ACC112 (cell line): ENCODE data around the gene MAD1L1.
"Not testable (repeated sequence)": the region's sequence is repeated elsewhere in the genome, so short reads cannot be mapped to it uniquely, and the experiment has no call there.

Experiments used
- H2AFZ ChIP-seq: fragments of 200-600 bp; sonication (generic); one replicate; pipeline ENCODE4 v1.6.0; 2017; ENCODE audit warnings: antibody characterized with exemption, low read length; ENCODE audit not compliant: unreplicated experiment
- H3K27ac ChIP-seq: fragments of 200-600 bp; sonication (generic); 2 replicates; pipeline ENCODE4 v1.5.1; 2014; ENCODE audit warnings: low read depth, mild to moderate bottlenecking, antibody characterized with exemption, low read length, moderate library complexity
- H3K27me3 ChIP-seq: fragments of 200-600 bp; sonication (generic); 2 replicates; pipeline ENCODE4 v1.6.1; 2014; ENCODE audit warnings: mild to moderate bottlenecking, antibody characterized with exemption, low read length, moderate library complexity, mixed read lengths; ENCODE audit not compliant: insufficient read depth
- H3K36me3 ChIP-seq: fragments of 200-600 bp; sonication (generic); 2 replicates; pipeline ENCODE4 v1.6.1; 2016; ENCODE audit warnings: mild to moderate bottlenecking, antibody characterized with exemption, low read length, moderate library complexity, mixed read lengths; ENCODE audit not compliant: insufficient read depth
- H3K4me1 ChIP-seq: fragments of 200-600 bp; sonication (generic); one replicate; pipeline ENCODE4 v1.6.1; 2016; ENCODE audit warnings: low read length, mixed read lengths; ENCODE audit not compliant: insufficient read depth, unreplicated experiment, control insufficient read depth
- H3K4me3 ChIP-seq: fragments of 200-600 bp; sonication (generic); 2 replicates; pipeline ENCODE4 v1.5.1; 2014; ENCODE audit warnings: mild to moderate bottlenecking, low read depth, low read length
- H3K79me2 ChIP-seq: fragments of 200-600 bp; sonication (generic); one replicate; pipeline ENCODE4 v1.6.0; 2016; ENCODE audit warnings: low read length; ENCODE audit not compliant: control insufficient read depth, unreplicated experiment, insufficient read depth

MAD1L1 gene

DNA sequence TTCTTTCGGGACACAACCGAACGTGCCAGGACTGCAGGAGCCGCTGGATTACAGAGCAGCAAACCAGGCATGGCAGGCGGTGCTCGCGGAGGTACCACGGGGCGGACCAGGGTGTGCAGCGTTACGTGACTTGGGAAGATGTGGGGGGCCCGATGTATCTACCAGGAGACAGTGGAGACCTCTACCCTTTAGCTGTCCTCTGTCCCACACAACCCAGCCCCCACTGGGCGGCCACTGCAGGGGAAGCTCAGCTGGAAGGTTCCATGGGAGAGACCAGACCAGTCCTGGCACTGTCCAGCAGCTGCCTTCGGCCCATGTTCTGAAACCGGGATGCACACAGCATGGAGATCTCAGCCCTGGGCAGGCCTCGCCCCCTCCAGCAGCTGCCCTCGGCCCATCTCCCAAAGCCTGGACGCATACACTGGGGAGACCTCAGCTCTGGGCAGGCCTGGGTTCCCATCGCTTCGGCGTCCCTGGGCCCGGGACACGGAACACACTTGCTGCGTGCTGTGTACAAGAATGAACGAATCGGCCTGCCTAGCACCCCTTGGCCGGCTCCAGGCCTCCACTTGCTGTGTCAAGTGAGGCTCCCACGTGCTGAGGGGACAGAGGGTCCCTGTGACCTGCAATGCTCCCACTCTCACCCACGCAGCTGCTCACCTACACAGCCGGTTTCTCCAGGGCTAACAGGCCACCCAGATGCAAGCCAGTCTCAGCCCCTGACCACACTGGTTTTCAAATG, 385.3 kb downstream of the MAD1L1 start:
- H3K4me1 ChIP-seq = no peaks in the 10 kb centered on the region
- H3K27ac ChIP-seq = no peak overlapping the region
- H3K79me2 ChIP-seq = no peaks in the 10 kb centered on the region
- no peak overlapping the region for H2AFZ ChIP-seq
- no peaks in the 10 kb centered on the region for H3K36me3 ChIP-seq
- no peak overlapping the region for H3K4me3 ChIP-seq
- no peaks in the 10 kb centered on the region for H3K27me3 ChIP-seq

DNA sequence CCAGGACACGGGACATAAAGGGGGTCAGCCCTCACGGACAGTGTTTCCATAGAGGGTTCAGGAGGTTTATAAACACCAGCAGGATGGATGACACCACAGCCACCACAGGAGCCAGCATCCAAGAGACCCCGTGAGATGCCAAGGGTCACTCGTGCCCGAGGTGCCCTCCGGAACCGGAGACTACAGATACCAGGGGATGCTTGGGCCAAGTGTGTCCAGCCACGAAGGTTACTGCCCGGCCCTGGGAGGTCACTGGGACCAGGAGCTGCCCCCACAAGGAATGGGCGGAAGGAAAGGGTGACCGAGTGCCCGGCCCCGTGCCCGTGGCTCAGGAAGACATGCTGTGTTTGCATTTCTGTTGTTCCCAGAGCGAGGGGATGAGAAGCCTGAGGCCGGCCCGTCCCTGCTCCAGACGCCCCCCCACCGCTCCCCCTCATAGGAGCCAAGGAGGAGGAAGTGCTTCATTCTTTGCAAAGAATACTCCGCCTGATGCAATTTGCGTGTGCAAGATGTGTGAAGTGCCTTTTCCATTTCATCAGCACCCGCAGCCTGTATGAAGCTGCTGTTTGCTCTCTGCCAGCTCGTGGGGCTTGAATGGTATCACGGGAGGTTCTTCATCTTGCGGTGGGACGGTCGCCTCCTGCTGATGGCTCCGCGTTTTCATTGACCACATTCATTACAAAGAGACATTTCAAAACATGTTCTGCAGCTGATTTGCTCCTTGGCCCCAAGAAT, 386.2 kb downstream of the MAD1L1 start:
- Histone ChIP-seq H3K27me3 (no peaks in the 10 kb centered on the region), H3K4me1 (no peaks in the 10 kb centered on the region), H2AFZ (no peak overlapping the region), H3K27ac (no peak overlapping the region), H3K79me2 (no peaks in the 10 kb centered on the region), H3K36me3 (no peaks in the 10 kb centered on the region), H3K4me3 (no peak overlapping the region)

DNA sequence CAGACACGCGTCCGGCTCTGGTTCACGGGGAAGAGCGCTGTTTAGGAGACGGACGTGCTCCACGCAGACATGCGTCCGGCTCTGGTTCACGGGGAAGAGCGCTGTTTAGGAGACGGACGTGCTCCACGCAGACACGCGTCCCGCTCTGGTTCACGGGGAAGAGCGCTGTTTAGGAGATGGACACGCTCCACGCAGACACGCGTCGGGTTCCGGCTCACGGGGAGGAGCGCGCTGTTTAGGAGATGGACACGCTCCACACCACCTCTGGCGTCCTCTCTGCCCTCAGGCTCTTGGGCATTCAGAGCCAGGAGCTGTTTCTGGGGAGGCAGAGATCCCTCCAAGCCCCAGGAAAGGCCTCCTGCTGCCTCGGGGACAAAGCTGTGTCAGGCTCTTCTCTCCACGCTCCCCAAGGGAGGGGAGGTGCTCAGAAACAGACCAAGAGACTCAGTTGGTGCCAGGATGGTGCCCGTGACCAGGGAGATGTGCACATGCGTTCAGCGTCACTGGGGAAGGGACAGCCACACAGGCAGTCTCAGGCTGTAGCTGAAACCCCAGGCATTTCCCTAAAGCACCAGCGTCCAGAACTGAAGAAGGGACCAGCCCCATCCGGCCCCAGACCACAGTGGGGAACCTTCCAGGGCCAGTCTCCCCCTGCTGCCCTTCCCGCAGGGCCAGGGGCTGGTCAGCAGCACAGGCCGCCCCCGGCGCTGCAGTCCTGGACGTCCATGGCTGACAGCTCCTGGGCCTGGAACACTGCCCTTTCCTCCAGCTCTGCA, 387.0 kb downstream of the MAD1L1 start:
- Histone ChIP-seq H3K36me3 (no peaks in the 10 kb centered on the region), H3K79me2 (no peaks in the 10 kb centered on the region), H3K27ac (no peak overlapping the region), H2AFZ (no peak overlapping the region), H3K4me3 (no peak overlapping the region), H3K27me3 (no peaks in the 10 kb centered on the region), H3K4me1 (no peaks in the 10 kb centered on the region)

DNA sequence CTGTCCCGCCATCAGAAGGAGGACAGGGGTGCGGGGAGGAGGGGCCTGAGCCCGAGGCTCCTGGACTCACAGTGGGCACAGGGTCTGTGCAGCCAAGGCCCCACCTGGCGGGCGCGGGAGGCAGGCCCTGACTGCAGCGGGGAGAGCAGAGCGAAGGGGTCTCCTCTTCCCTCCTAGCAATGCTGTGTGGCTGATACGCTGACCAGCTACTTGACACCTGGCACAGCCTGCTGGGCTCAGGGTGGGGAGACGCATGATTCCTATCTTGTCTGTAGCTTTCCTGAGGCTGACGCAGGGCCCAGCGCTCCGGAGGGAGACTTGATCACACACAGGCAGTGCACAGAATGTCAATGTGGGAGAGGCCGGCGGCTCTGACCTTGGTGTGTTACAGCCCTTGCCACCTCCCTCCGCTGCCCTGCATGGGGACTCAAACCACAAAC, 387.8 kb downstream of the MAD1L1 start:
- no peak overlapping the region for H2AFZ ChIP-seq
- H3K27me3 ChIP-seq = no peaks in the 10 kb centered on the region
- H3K36me3 ChIP-seq = no peaks in the 10 kb centered on the region
- no peak overlapping the region for H3K27ac ChIP-seq
- H3K4me1 ChIP-seq = no peaks in the 10 kb centered on the region
- H3K4me3 ChIP-seq = no peak overlapping the region
- no peaks in the 10 kb centered on the region for H3K79me2 ChIP-seq

DNA sequence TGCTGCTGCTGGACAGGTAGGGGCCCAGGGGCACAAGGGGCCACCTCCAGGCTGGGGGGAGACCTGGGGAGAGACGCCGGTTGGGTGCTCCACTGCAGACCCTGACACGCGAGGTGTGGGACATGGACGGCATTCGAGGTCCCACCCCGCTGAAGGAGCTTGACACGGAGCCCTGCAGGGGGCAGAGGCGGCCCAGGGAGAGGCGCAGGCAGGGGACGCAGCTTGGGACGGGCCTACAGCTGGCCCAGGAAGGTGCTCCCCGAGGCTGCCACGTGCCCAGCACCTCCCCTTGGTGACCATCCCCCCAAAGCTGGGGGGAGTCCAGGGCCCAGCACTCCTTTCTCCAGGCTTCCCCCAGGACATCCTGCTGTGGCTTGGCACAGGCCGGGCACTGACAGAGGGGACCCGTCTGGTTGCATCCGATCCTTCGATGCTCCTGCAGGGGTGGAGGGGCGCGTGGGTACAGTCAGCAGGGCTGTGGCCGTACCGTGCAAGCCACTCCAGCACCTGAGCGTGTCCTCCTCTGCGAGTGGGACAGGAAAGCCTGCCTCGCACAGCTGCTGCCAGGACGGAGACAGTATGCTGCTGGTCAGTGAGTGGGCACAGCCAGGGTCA, 388.3 kb downstream of the MAD1L1 start:
- H3K36me3 ChIP-seq = no peaks in the 10 kb centered on the region
- no peaks in the 10 kb centered on the region for H3K27me3 ChIP-seq
- no peaks in the 10 kb centered on the region for H3K79me2 ChIP-seq
- no peak overlapping the region for H2AFZ ChIP-seq
- H3K4me3 ChIP-seq = no peak overlapping the region
- H3K4me1 ChIP-seq = no peaks in the 10 kb centered on the region
- H3K27ac ChIP-seq = no peak overlapping the region

DNA sequence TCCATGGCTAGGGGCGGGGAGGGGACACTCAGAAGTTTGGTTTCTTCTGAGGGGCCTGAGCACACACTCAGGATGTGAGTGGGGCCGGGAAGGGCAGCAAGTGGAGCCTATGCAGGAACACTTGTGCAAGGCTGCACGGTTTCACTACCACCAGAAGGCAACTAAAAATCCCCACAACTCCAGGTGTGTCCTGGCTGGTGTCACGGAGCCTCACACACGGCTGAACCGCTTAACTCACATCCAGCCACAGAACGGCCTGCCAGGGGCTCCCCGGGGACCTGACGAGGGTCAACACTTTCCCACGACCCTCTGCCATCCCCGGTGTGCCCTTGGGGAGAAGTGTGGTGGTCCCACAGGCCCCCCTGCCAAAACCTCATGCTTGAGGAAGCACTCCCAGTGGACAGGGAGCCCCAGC, 388.8 kb downstream of the MAD1L1 start:
- Histone ChIP-seq H3K27me3 (no peaks in the 10 kb centered on the region), H2AFZ (no peak overlapping the region), H3K27ac (no peak overlapping the region), H3K4me3 (no peak overlapping the region), H3K79me2 (no peaks in the 10 kb centered on the region), H3K36me3 (no peaks in the 10 kb centered on the region), H3K4me1 (no peaks in the 10 kb centered on the region)

DNA sequence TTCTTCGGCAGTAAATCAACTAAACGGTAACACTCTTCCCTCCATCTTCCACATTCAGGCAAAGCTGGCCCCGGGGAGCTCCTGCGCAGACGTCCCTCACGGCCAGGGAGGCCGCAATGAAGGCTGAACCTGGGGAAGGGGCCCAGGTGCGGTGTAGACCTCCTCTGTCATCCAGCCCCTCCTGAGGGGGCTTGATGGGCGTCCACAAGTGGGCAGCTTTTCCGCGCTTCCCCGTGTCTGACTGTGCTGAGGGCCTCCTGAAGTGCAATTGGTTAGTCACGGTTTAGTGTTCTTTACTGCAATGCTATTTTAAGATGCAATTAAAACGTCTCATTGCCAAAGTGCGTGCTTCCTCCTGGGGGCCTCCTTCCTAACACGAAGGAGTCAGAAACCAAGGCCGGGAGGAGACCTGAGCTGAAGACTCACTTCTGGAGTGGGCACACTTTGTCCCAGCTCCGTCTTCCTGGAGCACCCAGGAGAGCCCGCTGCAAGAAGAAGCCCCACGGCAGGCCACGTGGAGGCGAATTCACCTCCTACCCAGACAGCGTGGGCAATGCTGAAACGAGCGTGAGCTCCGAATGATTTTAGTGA, 389.4 kb downstream of the MAD1L1 start:
- H3K4me1 ChIP-seq = no peaks in the 10 kb centered on the region
- H3K79me2 ChIP-seq = no peaks in the 10 kb centered on the region
- no peak overlapping the region for H3K27ac ChIP-seq
- H3K27me3 ChIP-seq = no peaks in the 10 kb centered on the region
- no peak overlapping the region for H3K4me3 ChIP-seq
- no peak overlapping the region for H2AFZ ChIP-seq
- no peaks in the 10 kb centered on the region for H3K36me3 ChIP-seq

DNA sequence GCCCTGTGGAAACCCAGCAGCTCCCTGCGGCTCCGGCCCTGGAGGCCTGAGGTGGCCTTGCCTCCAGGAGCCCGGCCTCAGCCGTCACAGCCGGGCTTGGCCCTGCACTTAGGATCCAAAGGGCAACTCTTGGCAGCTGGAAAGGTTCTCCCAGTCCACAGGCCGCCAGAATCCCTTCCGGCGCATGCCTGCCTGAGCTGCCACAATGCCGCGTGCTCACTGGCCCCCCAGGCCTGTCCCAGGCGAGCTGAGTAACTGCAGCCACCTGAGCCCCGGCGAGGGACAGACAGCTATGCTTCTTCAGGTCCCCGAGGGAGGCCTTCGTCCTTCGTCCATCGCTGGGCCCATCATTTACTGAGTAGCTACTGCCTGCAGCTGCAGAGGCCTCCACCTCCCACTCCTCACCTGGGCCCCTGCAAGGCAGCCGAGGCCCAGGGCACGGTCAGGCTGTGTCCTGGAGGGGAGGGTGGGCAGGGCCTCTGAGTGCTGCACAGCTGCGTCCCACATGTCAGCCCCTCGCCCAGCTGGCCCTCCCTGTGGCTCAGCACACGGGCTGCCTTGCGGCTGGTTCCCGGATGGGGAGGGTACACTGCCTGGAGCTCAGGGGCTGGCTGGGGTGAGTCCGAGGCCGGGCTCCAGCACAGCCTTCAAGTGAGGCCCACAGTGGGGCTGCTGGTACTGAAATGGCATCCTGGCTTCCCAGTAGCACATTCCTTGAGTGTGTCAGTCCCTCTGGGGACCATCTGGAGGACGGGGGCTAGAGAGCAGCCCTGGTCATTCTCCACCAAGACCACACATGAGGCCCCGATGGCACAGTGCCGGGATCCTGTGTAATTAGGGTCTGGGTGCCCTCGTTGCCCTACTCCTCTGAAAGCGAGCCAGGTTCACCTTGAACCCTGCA, 390.2 kb downstream of the MAD1L1 start:
- no peaks in the 10 kb centered on the region for H3K36me3 ChIP-seq
- H3K4me1 ChIP-seq = no peaks in the 10 kb centered on the region
- no peaks in the 10 kb centered on the region for H3K79me2 ChIP-seq
- H3K27ac ChIP-seq = no peak overlapping the region
- no peaks in the 10 kb centered on the region for H3K27me3 ChIP-seq
- no peak overlapping the region for H3K4me3 ChIP-seq
- no peak overlapping the region for H2AFZ ChIP-seq

DNA sequence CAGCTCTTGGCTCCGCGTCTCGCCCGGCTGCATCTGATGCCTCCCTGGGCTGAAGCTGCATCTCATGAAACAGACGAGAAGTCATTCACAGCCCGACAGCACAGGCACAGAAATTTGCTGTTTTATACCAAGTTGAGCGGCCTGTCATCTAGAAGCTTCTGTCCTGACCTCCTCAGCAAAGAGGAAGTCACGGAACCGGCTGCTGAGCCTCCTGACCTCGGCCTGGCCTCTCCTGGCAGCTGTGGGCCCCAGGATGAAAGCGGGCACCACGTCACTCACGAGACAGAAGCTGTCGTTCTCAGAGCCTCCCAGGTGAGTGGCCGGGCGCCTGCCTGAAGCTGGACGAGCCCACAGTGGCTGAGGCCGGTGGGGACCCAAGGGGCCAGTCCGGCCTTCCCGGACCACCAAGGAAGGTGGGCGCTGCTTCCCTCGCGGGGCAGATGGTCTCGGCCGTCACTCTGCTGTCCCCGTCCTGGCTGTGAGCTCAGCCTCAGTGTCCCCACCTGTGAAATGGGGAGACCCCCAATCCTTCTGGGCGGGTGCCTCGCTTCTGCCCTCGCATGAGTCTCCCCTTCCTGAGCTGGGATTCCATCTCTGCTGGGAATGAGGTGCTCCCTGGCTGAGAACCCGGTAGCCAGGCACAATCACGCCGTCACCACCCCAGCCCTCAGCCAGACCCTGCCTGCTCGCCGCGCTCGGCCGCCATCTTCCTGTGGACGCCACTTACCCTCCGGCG, 391.3 kb downstream of the MAD1L1 start:
- not testable (repeated sequence) for H3K4me1 ChIP-seq, H3K27me3 ChIP-seq, H3K36me3 ChIP-seq, H2AFZ ChIP-seq, H3K27ac ChIP-seq, H3K79me2 ChIP-seq, H3K4me3 ChIP-seq
